ENCODE measurements around the gene SBNO2.

DNA sequence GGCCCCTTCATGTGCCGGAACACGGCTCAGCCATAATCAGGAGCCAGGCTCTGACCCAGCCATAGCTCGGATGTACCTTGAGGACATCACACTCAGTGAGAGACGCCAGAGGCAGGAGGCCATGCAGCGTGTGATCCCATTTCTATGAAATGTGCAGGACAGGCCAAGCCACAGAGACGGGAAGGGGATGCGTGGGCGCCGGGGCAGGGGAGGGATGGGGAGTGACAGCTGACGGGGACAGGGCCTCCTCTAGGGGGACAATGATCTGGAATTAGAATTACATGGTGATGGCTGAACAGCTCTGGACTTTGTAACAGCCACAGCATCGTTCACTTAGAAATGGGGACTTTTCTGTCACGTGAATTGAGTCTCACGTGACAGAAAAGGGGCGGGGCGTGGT lies 34.9 kb downstream of the SBNO2 start:
- TF ChIP-seq, protein P1, sequence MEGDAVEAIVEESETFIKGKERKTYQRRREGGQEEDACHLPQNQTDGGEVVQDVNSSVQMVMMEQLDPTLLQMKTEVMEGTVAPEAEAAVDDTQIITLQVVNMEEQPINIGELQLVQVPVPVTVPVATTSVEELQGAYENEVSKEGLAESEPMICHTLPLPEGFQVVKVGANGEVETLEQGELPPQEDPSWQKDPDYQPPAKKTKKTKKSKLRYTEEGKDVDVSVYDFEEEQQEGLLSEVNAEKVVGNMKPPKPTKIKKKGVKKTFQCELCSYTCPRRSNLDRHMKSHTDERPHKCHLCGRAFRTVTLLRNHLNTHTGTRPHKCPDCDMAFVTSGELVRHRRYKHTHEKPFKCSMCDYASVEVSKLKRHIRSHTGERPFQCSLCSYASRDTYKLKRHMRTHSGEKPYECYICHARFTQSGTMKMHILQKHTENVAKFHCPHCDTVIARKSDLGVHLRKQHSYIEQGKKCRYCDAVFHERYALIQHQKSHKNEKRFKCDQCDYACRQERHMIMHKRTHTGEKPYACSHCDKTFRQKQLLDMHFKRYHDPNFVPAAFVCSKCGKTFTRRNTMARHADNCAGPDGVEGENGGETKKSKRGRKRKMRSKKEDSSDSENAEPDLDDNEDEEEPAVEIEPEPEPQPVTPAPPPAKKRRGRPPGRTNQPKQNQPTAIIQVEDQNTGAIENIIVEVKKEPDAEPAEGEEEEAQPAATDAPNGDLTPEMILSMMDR (conservative IDR thresholded peaks at IDR 0.05; ENCODE audit: low read depth, low read length), result no peak
- TF ChIP-seq EZH2 (IDR thresholded peaks at IDR 0.05; ENCODE audit: borderline replicate concordance, low read depth, low read length, poor library complexity, severe bottlenecking), result no peak
